Lower leg skin (tissue), 3 donors: Measurements from ENCODE around the gene MTFR2.

Source experiments
- POLR2A ChIP-seq, 2 donors: fragments of 450-650 bp; IDR thresholded peaks; one replicate each; pipeline ENCODE4 v1.6.1; 2016 to 2017; ENCODE audit warnings: antibody characterized with exemption in 2 of 2, mild to moderate bottlenecking in 1 of 2, moderate library complexity in 1 of 2
- TF ChIP-seq, protein P1 (sequence below), 3 donors: fragments of 450-650 bp; IDR thresholded peaks; one replicate each; pipeline ENCODE4 v1.5.1; 2016; ENCODE audit warnings: antibody characterized with exemption in 3 of 3, mild to moderate bottlenecking in 3 of 3, moderate library complexity in 2 of 3

DNA sequence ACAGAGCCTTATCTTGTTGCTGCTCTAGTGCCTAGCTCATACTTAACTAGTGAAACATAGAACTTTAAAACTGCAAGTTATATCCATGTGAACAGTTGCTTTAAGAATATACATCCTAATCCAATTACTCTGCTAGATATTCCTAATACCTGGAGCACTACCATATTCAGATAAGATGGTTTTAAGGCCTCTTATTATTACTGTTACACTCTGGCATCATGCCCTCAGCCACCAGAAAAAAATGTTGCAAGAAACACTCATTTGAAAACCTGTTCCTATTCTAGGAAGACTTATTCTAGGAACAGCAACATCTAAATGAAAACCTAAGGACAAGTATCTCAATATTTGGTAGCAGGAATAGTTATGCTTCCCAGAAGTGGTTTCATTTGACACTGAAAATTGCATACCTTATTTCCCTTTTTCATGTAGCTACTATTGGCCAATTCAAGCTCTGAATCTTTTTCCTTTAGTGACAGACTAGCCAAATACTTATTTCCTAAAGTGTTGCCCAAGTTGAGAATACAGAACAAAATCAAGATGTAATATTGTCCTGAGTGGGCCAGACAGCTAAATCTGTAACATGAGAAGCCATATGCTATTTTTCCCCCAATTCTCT is 4.8 kb upstream of the MTFR2 start:
- TF ChIP-seq, protein P1, sequence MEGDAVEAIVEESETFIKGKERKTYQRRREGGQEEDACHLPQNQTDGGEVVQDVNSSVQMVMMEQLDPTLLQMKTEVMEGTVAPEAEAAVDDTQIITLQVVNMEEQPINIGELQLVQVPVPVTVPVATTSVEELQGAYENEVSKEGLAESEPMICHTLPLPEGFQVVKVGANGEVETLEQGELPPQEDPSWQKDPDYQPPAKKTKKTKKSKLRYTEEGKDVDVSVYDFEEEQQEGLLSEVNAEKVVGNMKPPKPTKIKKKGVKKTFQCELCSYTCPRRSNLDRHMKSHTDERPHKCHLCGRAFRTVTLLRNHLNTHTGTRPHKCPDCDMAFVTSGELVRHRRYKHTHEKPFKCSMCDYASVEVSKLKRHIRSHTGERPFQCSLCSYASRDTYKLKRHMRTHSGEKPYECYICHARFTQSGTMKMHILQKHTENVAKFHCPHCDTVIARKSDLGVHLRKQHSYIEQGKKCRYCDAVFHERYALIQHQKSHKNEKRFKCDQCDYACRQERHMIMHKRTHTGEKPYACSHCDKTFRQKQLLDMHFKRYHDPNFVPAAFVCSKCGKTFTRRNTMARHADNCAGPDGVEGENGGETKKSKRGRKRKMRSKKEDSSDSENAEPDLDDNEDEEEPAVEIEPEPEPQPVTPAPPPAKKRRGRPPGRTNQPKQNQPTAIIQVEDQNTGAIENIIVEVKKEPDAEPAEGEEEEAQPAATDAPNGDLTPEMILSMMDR (IDR thresholded peaks at IDR 0.05), result no peak
- TF ChIP-seq POLR2A (IDR thresholded peaks at IDR 0.05), result no peak
